ENCODE data around the gene AGAP3.
"Not testable (repeated sequence)": the region's sequence is repeated elsewhere in the genome, so short reads cannot be mapped to it uniquely, and the experiment has no call there.

AGAP3 gene

GRCh38 chr7:151085691-151086620, at the start of gene AGAP3:
Gene AGAP3 (plus strand): TSS chr7:151086475. CDS start chr7:151086742, 267 bp downstream.
- DNase-seq (ENCODE audit: low spot score) = peak; percentile 81

DNA sequence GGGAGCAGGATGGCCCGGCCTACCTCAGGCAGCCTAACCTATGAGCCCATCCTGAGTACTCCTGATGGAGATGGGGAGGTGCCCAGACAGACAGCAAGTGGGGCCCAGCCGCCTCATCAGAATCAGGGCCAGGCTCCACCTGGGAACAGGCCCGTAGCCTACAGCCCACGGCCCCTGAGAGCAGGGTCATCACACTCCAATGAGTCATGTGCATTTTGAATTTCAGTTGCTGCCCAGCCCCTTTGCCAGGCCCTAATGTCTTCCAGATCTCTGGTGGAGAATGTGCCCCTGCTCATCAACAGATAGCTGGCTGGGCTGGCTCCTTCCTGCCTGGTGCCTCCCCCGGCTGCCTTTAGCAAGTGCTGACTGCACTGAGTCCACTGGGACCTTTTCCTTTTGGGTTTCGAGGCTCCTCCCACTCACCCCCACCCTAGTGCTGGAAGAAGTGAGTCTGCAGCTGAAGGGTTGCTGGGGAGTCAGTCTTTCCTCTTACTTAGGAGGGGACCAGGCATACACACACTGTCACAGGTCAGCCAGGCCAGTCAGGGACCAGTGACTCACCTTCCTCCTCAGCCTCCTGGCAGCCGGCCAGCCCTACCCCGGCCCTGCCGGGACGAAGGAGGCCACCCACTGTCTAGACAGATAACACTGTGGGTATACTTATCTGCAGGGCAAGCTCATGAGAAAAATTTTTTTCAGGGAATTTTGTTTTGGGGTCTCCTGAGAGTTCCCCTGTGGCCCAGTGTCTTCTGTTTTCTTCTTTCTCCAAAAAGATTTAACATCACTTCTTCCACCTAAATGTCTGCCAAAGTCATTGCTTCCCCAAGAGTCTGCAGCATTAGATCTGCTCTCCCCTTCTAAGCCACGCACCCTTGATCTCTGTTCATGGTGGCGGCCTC, 47.1 kb upstream of the AGAP3 start:
- DNase-seq (ENCODE audit: low spot score) = peak; percentile 98

GRCh38 chr7:151039850-151040548, 46.3 kb upstream of the AGAP3 start:
- DNase-seq (ENCODE audit: low spot score) = no peak

DNA sequence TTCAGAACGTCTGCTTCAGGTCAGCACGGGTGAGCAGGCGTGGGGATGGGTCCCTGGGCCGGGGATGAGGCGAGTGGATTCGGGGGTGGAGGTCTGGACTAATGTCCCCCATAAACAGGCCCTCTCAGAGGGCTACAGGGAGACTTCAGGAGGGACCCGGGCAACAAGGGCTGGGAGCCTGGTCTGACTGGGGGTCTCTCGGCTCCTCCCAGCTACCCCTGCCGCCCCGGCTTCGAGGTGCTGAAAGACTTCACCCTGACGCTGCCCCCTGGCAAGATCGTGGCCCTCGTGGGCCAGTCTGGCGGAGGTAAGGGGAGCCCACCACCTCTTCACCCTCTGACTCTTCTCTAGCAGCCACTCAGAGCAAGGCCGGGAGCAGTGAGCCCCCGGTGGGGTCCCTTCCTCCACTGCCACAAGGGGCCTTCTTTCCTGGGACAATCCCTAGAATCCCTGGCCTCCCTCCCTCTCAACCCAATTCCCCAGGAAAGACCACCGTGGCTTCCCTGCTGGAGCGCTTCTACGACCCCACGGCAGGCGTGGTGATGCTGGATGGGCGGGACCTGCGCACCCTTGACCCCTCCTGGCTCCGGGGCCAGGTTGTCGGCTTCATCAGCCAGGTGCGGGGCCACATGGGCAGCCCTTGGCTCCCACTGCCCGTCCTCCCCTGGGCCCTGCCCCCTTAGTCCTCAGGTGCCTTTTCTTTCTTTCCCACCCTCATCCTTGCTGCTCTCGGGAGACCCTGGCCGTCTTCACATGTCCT, 45.5 kb upstream of the AGAP3 start:
- no peak for DNase-seq (ENCODE audit: low spot score)

- DNase-seq (ENCODE audit: low spot score) = not testable (repeated sequence)
These were observed 42.8 kb upstream of the AGAP3 start for GRCh38 chr7:151043449-151043848.

DNA sequence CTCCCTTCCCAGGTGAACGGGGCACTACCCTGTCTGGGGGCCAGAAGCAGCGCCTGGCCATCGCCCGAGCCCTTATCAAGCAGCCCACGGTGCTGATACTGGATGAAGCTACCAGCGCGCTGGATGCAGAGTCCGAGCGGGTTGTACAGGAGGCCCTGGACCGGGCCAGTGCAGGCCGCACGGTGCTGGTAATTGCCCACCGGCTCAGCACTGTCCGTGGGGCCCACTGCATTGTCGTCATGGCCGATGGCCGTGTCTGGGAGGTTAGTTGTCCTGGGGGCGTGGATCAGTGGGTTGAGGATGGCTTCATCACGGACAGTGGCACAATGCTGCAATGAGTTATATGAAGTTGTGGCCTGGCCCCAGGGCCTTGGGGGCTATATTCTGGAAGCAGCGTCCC, 42.3 kb upstream of the AGAP3 start:
- no peak for DNase-seq (ENCODE audit: low spot score)

- DNase-seq (ENCODE audit: low spot score) = no peak
These were observed 41.0 kb upstream of the AGAP3 start for GRCh38 chr7:151045262-151045661.

DNA sequence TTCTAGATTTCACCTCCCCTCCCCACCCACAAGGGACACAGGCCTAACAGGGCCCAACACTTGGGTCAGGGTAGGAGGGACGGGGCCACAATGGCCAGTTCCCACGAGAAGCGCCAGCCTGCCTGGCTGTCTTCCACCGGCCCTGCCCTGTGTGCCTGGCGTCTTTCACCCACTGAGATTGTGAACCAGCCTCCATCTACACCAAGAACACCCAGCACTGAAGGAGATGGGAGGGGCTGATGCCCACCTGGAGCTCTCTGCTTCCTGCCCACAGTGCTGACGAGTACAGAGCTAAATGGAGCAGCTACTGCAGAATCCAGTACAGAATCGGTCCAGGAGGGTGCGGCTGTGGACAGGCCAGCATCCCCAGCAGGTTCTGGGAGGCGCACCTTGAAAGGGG, 40.3 kb upstream of the AGAP3 start:
- no peak for DNase-seq (ENCODE audit: low spot score)

DNA sequence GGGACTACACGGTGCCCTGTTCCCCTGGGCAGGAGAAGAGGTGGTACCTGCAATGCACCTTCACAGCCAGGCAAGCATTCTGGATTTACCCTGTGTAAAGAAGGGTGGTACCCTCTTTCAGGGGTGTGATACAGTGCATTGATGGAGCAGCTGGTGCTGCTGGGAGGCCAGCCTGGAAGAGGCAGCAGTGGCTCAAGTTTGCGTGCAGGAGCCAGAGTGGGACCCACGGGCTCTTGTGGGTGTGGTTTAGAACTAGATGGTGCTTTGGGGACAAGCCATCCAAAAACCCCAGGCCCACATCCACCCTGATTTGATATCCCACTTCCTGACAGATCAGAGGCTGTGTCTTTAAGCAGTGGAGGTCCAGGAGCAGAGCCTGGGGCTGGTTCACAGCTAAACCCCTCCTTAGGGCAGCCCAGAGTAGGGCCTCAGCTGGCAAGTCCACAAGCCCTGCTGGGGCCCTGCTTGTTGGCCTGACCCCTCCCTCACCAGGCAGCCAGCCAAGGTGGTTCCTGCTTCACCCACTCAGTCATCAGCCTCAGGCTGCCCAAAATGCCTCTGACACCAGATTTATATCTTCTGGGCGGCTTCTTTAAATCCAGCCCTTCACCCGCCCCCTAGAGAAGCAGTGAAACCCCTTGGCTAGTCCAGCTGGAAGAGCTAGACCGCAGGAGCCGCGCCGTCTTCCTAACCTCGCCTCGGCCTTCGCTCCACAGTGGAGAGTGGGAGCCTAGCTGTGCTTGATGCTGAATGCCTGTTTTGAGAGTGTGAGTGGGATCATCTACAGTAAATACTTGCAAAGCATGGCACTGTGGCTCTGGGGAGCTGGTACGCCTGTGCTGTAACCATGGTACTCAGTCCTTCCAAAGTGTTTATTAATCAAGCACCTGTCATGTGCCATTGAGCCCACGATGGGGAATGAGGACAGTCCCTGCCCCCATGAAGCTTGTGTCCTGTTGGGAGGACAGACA, 39.4 kb upstream of the AGAP3 start:
- no peak for DNase-seq (ENCODE audit: low spot score)

- DNase-seq (ENCODE audit: low spot score) = no peak
These were observed 38.1 kb upstream of the AGAP3 start, which contains the start of gene ASIC3 for GRCh38 chr7:151047976-151048815. Gene ASIC3 (plus strand): TSS chr7:151048531. CDS start chr7:151048886, 355 bp downstream.

DNA sequence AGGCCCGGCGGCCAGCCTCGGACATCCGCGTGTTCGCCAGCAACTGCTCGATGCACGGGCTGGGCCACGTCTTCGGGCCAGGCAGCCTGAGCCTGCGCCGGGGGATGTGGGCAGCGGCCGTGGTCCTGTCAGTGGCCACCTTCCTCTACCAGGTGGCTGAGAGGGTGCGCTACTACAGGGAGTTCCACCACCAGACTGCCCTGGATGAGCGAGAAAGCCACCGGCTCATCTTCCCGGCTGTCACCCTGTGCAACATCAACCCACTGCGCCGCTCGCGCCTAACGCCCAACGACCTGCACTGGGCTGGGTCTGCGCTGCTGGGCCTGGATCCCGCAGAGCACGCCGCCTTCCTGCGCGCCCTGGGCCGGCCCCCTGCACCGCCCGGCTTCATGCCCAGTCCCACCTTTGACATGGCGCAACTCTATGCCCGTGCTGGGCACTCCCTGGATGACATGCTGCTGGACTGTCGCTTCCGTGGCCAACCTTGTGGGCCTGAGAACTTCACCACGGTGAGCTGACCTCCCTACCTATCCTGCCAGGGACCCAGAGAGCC, 37.3 kb upstream of the AGAP3 start:
- DNase-seq (ENCODE audit: low spot score) = no peak

- DNase-seq (ENCODE audit: low spot score) = peak; percentile 64
These were observed 35.2 kb upstream of the AGAP3 start for GRCh38 chr7:151051108-151051507.

DNA sequence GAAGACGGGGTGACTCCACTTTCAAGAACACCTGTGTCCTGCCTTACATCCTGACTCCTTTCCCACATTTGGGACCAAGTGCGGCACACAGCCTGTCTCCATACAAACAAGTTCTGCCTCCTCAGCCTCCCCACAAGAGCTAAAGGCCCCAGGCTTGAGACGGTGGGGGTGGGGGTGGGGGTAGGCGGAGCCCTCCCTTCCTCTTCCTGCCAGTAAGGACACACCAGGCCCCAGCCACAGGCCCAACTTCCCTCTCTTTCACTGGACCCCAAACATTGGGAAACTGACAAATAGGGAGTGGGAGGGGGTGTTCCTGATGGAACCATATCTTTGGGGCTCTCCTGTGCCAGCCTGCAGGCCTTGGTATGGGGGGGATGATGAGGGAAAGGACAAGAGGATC, 33.2 kb upstream of the AGAP3 start:
- no peak for DNase-seq (ENCODE audit: low spot score)

GRCh38 chr7:151053751-151054150, 32.5 kb upstream of the AGAP3 start:
- DNase-seq (ENCODE audit: low spot score) = no peak

DNA sequence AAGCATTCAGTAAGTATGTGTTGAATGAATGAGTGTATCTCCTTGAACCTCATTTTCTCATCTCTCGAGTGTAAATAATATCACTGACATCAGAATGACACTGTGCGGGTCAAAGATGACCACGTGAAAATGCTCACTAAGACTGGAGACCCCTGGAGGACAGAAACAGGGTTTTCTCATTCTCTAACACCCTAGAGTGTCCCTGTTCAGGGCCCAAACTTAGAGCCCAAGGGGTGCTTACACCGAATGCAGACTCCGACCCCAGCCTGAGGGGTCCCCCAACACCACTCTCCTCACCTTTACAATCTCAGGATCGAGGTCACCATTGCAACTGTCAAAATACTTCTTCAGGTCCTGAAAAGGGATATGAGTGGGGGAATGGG, 30.0 kb upstream of the AGAP3 start:
- DNase-seq (ENCODE audit: low spot score) = no peak

DNA sequence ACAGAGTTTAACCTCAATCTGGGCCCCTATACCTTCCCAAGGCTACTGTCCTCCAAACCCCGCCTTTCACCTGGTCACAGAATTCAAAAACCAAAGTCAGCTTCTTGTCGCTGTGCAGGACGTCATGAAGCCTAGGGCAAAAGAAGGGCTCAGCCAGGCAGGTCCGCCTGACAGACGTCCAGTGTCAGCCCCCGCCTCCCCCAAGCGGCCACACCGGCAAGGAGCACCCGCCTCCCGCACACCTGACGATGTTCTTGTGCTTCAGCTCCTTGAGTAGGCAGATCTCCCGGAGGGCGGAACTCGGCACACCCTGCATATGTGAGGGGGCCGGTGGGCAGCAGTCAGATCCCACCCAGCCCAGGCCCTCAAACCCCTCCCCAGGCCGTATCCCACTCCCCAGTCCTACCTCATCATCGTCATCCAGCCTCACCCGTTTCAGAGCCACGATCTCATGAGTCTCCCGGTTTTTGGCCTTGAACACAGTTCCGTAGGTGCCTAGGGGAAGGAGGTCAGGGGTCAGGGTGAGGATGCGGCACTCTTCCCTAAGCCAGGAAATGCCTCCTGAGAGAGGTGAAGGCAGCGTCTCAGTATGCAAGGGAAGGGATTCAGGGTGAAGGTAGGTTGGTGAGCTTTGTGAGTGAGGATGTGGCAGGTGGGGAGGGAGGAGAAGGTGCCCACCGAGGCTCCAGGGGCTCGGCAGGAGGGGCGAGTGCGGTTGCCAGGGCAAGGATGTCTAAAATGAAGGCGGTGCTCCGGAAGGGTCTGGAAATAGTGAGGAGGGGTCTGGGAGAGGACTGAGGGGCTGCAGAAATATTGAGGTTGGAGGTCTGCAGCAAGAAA, 29.4 kb upstream of the AGAP3 start:
- DNase-seq (ENCODE audit: low spot score) = peak; percentile 26

DNA sequence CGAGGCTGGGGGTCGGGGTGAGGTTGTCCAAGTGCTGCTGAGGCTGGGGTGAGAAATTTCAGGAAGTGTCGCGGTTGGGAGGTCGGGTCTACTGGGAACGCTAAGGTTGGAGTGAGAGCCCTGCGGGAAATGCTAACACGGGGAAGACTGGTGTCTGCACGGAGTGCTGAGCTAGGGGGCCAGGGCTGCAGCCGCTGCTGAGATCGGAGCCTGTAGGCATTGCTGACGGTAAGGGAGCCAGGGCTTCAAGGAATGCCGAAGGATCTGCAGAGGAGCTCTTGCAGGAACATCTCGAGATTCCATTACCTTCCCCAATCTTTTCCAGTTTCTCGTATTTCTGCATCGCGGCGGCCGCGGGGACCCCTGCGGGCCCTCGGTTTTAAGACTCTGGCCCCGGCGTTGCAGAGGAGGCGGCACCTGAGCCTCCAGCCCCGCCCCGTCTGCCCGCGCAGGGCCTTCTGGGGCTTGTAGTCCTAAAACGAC, 28.7 kb upstream of the AGAP3 start, which contains the start of gene CDK5:
TSS of gene CDK5 (minus strand) at position 392 of the 483 bp plus-strand sequence. CDS start at position 343, 49 bp downstream.
- DNase-seq (ENCODE audit: low spot score) = no peak
